Measurements from ENCODE around the gene RGPD5. TPM values are rescaled to one million over a fixed set of nuclear protein-coding genes. Genes with fewer than 3 reads are reported as not detected.
"Not testable (repeated sequence)": the region's sequence is repeated elsewhere in the genome, so short reads cannot be mapped to it uniquely, and the experiment has no call there.

The RGPD5 gene
- total RNA-seq: 7.9 and 21.0 TPM in 2 replicates
- polyA plus RNA-seq (2012): 7.2 TPM

DNA sequence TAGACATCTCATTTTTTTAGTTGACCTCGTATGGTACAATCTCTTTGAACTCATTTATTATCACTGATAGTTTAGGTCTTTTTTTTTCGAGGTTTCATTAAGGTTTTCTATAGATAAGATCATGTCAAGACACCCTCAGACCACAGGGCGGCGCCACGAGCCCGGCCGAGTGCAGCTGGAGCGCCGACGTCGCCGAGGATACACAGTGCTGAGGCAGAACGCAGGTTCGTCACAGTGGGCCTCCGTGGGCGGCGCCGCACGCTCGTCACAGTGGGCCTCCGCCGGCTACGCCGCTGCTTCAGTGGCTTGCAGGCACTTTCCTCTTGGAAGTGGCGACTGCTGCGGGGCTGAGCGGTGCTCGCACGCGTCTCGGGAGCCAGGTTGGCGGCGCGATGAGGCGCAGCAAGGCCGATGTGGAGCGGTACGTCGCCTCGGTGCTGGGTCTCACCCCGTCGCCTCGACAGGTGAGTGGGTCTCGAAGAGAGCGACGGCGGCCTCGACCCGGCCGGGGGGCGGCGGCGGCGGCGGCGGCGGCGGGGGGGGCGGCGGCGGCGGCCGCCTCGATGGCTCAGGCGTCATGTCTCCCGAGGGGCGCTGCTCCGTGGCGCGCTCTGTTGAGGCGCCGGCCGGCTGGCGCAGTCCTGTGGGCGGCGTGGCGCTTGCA, at the start of gene RGPD5:
TSS of gene RGPD5 (plus strand) at position 232 of the 664 bp plus-strand sequence. CDS start at position 393, 161 bp downstream.
- not testable (repeated sequence) for DNase-seq (ENCODE audit: low read depth)

- not testable (repeated sequence) for DNase-seq (ENCODE audit: low read depth)
Observed at GRCh38 chr2:109751572-109751971, 42.5 kb upstream of the RGPD5 start.

DNA sequence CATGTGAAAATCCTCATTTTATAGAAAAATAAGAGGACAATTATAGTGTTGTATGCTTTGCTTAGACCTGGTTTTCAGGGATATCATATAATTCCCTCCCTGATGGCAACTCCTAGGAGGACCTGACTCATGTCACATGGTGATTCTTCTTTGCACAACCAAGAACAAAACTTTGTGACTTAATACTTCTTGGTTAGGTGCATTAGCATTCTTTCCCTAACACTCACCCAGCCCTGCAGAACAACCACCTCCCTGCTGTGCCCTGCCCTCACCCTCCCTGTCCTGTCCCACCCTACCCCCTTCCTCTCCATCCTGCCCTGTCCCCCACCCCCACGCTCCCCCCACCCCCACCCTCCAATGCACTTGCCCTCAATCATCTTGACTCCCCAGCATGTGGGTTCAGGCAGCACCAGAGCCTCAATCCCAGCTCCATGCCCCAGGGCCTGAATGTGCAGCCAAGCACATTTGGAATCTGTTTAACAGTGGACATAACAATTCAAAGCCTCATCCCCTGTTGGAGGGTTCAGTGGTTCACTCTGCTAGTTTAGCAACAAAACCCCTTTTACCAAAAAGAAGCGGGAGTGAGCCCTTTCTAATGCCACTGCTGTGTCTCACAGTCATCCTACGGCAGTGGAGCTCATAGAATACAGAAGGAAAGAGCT, 36.8 kb upstream of the RGPD5 start:
- not testable (repeated sequence) for DNase-seq (ENCODE audit: low read depth)

- DNase-seq (ENCODE audit: low read depth): not testable (repeated sequence)
Observed at GRCh38 chr2:109760265-109761042, 33.7 kb upstream of the RGPD5 start.

DNA sequence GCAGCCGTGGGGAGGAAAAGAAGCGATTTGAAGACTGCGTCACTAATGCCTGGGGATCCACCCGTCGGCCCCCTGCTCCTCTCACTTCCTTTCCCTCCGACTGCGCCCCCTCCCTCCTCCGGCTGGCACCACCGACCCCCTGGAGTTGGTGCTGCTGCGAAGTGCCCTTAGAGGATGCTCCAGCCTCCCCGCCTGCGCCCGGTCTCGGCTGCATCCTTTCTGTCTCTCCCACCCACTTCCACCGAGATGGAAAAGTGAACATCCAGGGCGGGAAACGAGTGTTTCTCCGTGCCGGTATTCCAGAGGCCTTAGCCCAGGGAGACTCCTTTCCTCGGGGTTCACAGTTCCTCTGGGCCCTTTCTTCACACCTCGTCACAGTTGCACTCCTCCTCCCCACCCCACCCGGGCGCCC, 33.1 kb upstream of the RGPD5 start:
- not testable (repeated sequence) for DNase-seq (ENCODE audit: low read depth)

- not testable (repeated sequence) for DNase-seq (ENCODE audit: low read depth)
Observed at GRCh38 chr2:109761976-109762375, 32.1 kb upstream of the RGPD5 start.

DNA sequence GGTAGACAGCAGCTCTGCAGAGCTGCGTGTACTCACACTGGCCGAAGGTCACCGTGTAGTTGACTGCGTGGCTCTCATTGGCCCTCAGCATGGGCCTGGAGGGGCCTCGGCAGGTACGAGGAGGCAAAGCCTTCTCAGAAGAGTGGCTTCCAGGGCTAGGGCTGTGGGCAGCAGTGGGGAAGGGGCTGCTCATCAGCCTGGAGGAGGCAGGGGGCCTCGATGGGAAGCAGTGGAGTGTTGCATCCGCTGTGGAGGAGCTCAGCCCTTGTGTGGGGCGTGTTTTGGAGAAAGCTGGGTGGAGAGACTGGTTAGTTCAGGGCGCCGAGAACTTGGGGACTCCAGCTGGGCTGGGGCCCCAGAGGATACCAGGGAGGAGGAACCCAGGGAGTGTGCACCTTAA, 28.0 kb upstream of the RGPD5 start:
- DNase-seq (ENCODE audit: low read depth): not testable (repeated sequence)

DNA sequence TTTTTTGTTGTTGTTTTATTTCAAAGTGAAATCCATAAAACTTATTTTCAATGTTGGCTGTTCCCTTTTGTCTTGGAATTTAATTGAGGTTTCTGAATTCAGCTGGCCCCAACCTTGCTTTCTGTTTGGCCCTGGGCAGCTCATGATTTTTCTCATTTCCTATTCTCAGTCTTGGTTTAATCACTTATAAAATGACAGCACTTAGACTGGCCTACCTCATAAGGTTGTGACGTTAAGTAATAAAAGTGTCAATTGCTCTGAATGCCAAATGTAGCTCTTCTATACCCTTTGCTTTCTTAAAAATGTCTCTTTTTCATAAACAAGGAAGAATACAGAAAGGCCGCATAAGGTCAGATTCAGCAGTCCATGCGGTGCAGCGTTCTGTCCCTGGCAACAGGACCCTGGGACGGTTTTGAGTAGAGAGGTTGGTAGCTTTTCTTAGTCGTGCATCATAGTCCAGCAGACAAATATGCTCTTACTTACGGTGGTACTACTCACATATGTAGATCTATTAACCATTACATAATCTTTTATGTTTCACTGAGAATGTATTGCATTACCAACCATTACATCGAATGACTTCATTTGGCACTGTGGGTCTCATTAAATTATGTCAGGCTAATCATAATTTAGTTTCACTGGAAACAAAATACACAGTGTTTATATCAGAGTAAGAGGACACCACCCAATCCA, 27.1 kb upstream of the RGPD5 start:
- DNase-seq (ENCODE audit: low read depth): not testable (repeated sequence)

GRCh38 chr2:109768934-109769333, 25.2 kb upstream of the RGPD5 start:
- DNase-seq (ENCODE audit: low read depth): not testable (repeated sequence)

- not testable (repeated sequence) for DNase-seq (ENCODE audit: low read depth)
Observed at GRCh38 chr2:109779118-109779517, 15.0 kb upstream of the RGPD5 start.

- not testable (repeated sequence) for DNase-seq (ENCODE audit: low read depth)
Observed at GRCh38 chr2:109781147-109781816, 12.8 kb upstream of the RGPD5 start.

GRCh38 chr2:109782446-109782993, 11.6 kb upstream of the RGPD5 start:
- not testable (repeated sequence) for DNase-seq (ENCODE audit: low read depth)

GRCh38 chr2:109791530-109792279, 2.4 kb upstream of the RGPD5 start:
- DNase-seq (ENCODE audit: low read depth): not testable (repeated sequence)

DNA sequence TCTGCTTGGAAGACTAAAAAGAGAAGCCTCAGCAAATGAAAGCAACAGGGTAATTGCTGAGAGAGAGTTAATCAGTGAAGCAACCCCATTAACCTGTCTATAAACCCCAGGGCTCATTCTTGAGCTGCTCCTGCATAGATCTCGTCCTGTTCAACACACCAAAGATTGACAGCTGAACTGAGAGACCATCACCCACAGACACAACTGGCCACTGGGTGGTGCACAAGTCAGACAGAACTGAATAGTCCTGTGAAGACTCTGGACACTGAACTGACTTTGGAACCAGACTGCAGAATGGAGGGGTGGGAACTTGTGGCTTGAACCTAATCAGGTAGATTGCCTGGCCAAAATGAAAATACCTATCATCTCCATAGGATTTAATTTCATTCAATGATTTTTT, 1.4 kb upstream of the RGPD5 start:
- not testable (repeated sequence) for DNase-seq (ENCODE audit: low read depth)

GRCh38 chr2:109871129-109871751, 77.1 kb downstream of the RGPD5 start:
- not testable (repeated sequence) for DNase-seq (ENCODE audit: low read depth)

DNA sequence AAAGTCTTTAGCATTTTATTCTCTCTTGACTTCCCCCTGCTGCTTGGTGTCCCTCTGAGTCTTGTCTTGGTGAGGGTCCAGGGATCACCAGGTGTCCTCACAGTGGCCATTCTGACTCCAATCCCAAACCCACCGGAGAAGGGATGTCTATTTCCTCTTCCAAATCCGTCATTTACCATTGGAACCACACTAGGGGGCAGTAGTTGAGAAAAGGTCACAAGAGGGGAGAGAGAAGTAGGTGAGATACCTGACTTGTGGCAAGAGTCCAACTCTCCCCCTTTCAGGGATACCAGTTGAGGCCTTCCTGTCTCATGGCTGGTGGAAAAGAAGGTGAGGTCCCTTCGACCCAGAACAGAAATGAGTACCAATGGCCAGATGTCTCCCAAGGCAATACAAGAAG, 82.5 kb downstream of the RGPD5 start:
- not testable (repeated sequence) for DNase-seq (ENCODE audit: low read depth)

DNA sequence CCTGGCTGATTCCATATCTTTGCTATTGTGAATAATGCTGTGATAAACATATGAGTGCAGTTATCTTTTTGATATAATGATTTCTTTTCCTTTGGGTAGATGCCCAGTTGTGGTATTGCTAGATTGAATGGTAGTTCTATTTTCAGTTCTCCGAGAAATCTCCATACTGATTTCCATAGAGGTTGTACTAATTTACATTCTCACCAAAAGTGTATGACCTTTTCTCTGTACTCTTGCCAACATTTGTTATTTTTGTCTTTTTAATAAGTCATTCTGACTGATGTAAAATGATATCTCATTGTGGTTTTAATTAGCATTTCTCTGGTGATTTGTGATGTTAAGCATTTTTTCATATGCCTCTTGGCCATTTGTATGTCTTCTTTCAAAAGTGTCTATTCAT, 88.0 kb downstream of the RGPD5 start:
- not testable (repeated sequence) for DNase-seq (ENCODE audit: low read depth)

- not testable (repeated sequence) for DNase-seq (ENCODE audit: low read depth)
Observed at GRCh38 chr2:109888414-109888813, 94.3 kb downstream of the RGPD5 start.

GRCh38 chr2:109889909-109890308, 95.8 kb downstream of the RGPD5 start:
- not testable (repeated sequence) for DNase-seq (ENCODE audit: low read depth)

Measured in myocyte (in vitro differentiated cells).